ENCODE results near the gene GCNT2.

- TF ChIP-seq CTCF (conservative IDR thresholded peaks at IDR 0.05; ENCODE audit: low read depth, low read length) (no peak), EZH2 (IDR thresholded peaks at IDR 0.05; ENCODE audit: low read length, unreplicated experiment) (no peak), EZH2phosphoT487 (IDR thresholded peaks at IDR 0.05; ENCODE audit: borderline replicate concordance, low read length) (no peak)
Measured at GRCh38 chr6:10521104-10521808, at the start of gene GCNT2.
